DOHH2 (cell line): ENCODE results near the gene LEAP2.
A peak's percentile ranks its signal among the peaks of the same experiment; 100 is the strongest.

Experiments
- H3F3A ChIP-seq: fragments of 200-600 bp; sonication (generic), shearing (Covaris generic); 2 replicates; pipeline ENCODE4 v1.6.0; 2016; ENCODE audit warnings: antibody characterized with exemption, mild to moderate bottlenecking; ENCODE audit not compliant: control insufficient read depth, insufficient read depth
- H3K27ac ChIP-seq: fragments of 200-600 bp; sonication (generic); 2 replicates; pipeline ENCODE4 v1.5.1; 2014; ENCODE audit warnings: low read depth, mild to moderate bottlenecking, low read length, moderate library complexity
- H3K27me3 ChIP-seq: fragments of 200-600 bp; sonication (generic); 2 replicates; pipeline ENCODE4 v1.6.1; 2014; ENCODE audit warnings: mild to moderate bottlenecking, low read length, mixed read lengths; ENCODE audit not compliant: control insufficient read depth
- H3K36me3 ChIP-seq: fragments of 200-600 bp; sonication (generic); 2 replicates; pipeline ENCODE4 v1.6.1; 2014; ENCODE audit warnings: mild to moderate bottlenecking, low read length, moderate library complexity, mixed read lengths; ENCODE audit not compliant: control insufficient read depth
- H3K4me1 ChIP-seq: fragments of 200-600 bp; sonication (generic); 2 replicates; pipeline ENCODE4 v1.6.1; 2014; ENCODE audit warnings: mild to moderate bottlenecking, low read length, mixed read lengths; ENCODE audit not compliant: control insufficient read depth
- H3K4me2 ChIP-seq: fragments of 200-600 bp; sonication (generic); 2 replicates; pipeline ENCODE4 v1.6.0; 2014; ENCODE audit warnings: mild to moderate bottlenecking, low read length, moderate library complexity
- H3K4me3 ChIP-seq: fragments of 200-600 bp; sonication (generic); 2 replicates; pipeline ENCODE4 v1.5.1; 2014; ENCODE audit warnings: mild to moderate bottlenecking, low read length, mixed read lengths
- H3K79me2 ChIP-seq: fragments of 200-600 bp; sonication (generic); 2 replicates; pipeline ENCODE4 v1.6.1; 2014; ENCODE audit warnings: mild to moderate bottlenecking, low read length, mixed read lengths; ENCODE audit not compliant: control insufficient read depth
- H3K9me2 ChIP-seq: fragments of 200-600 bp; sonication (generic); replicated peaks from 2 replicates; pipeline ENCODE4 v1.6.1; 2014; ENCODE audit warnings: mild to moderate bottlenecking, low read length, mixed read lengths; ENCODE audit not compliant: control insufficient read depth
- H3K9me3 ChIP-seq: fragments of 200-600 bp; sonication (generic); 2 replicates; pipeline ENCODE4 v1.6.1; 2014; ENCODE audit warnings: antibody characterized with exemption, low read length, mixed read lengths; ENCODE audit not compliant: control insufficient read depth, insufficient read depth
- H4K20me1 ChIP-seq: fragments of 200-600 bp; sonication (generic); 2 replicates; pipeline ENCODE4 v1.6.0; 2014; ENCODE audit warnings: low read depth, mild to moderate bottlenecking, antibody characterized with exemption, low read length, moderate library complexity; ENCODE audit not compliant: control insufficient read depth, insufficient read depth
- CTCF ChIP-seq: fragments of 200-600 bp; sonication (generic); IDR thresholded peaks from one replicate; pipeline ENCODE4 v1.5.1; 2014; ENCODE audit warnings: antibody characterized with exemption, mild to moderate bottlenecking, low read depth, low read length; ENCODE audit not compliant: poor library complexity, severe bottlenecking
- EZH2phosphoT487 ChIP-seq: fragments of 200-600 bp; sonication (generic); IDR thresholded peaks from 2 replicates; pipeline ENCODE4 v1.6.1; 2017; ENCODE audit warnings: borderline replicate concordance, mild to moderate bottlenecking, antibody characterized with exemption, low read length, moderate library complexity, mixed read lengths

LEAP2 gene

GRCh38 chr5:132896685-132897084, 23.2 kb downstream of the LEAP2 start:
- H3K36me3 ChIP-seq, result peaks cover 77% of the 10 kb centered on the region
- no peak overlapping the region for H3K4me3 ChIP-seq
- H3K27me3 ChIP-seq, result no peaks in the 10 kb centered on the region
- no peaks in the 10 kb centered on the region for H3K9me3 ChIP-seq
- no peaks in the 10 kb centered on the region for H3K9me2 ChIP-seq
- H3K4me2 ChIP-seq, result no peak overlapping the region
- H3K27ac ChIP-seq, result no peak overlapping the region
- peaks cover 12% of the 10 kb centered on the region for H3K4me1 ChIP-seq
- no peaks in the 10 kb centered on the region for H3K79me2 ChIP-seq
- TF ChIP-seq EZH2phosphoT487, result no peak
- no peak for TF ChIP-seq CTCF
- H4K20me1 ChIP-seq, result no peaks in the 10 kb centered on the region
- H3F3A ChIP-seq, result no peaks in the 10 kb centered on the region

GRCh38 chr5:132898094-132898493, 24.6 kb downstream of the LEAP2 start:
- no peaks in the 10 kb centered on the region for H3K79me2 ChIP-seq

GRCh38 chr5:132901036-132901435, 27.6 kb downstream of the LEAP2 start:
- Histone ChIP-seq H3K9me3 (no peaks in the 10 kb centered on the region), H3K4me1 (peaks cover 20% of the 10 kb centered on the region), H3K4me3 (peak overlapping the region; percentile 29), H4K20me1 (no peaks in the 10 kb centered on the region), H3K4me2 (peak overlapping the region; percentile 54), H3K36me3 (peaks cover 52% of the 10 kb centered on the region), H3K9me2 (no peaks in the 10 kb centered on the region), H3K79me2 (no peaks in the 10 kb centered on the region), H3F3A (no peaks in the 10 kb centered on the region), H3K27ac (peak overlapping the region; percentile 28), H3K27me3 (no peaks in the 10 kb centered on the region)
- no peak for TF ChIP-seq CTCF
- no peak for TF ChIP-seq EZH2phosphoT487

More at GRCh38 chr5:132898094-132898493, 24.6 kb downstream of the LEAP2 start:
- TF ChIP-seq EZH2phosphoT487, result no peak
- no peak for TF ChIP-seq CTCF
- no peak overlapping the region for H3K4me2 ChIP-seq
- no peaks in the 10 kb centered on the region for H3K9me3 ChIP-seq
- peaks cover 64% of the 10 kb centered on the region for H3K36me3 ChIP-seq
- H4K20me1 ChIP-seq, result no peaks in the 10 kb centered on the region
- no peaks in the 10 kb centered on the region for H3K27me3 ChIP-seq
- H3K27ac ChIP-seq, result no peak overlapping the region
- H3K4me1 ChIP-seq, result peaks cover 20% of the 10 kb centered on the region
- H3K4me3 ChIP-seq, result no peak overlapping the region
- H3F3A ChIP-seq, result no peaks in the 10 kb centered on the region
- no peaks in the 10 kb centered on the region for H3K9me2 ChIP-seq
